GM12878 (cell line): Measurements from ENCODE around the gene PGK1. TPM values are rescaled to one million over a fixed set of nuclear protein-coding genes. Genes with fewer than 3 reads are reported as not detected.
A peak's percentile ranks its signal among the peaks of the same experiment; 100 is the strongest.

Experiments used
- ATAC-seq: fragments of 200-7000 bp; cut with Tn5 transposase; 3 replicates; pipeline ENCODE4 v1.9.1; 2020; ENCODE audit warnings: mild to moderate bottlenecking, moderate library complexity
- BruUV-seq: library from RNA; stranded (reverse); fragments of 400-500 nt; replicated peaks from 2 replicates; lab custom pipeline; 2021; lab: Mats Ljungman, UMichigan
- CTCF ChIA-PET: fragments of 300-600 bp; sonication (Branson Sonifier 250); formaldehyde crosslinking; extraction: SDS; loops from one replicate; lab custom pipeline; 2021; ENCODE audit warnings: inconsistent platforms; lab: Yijun Ruan, JAX
- POLR2A ChIA-PET: fragments of 350-600 bp; formaldehyde crosslinking; extraction: SDS; loops from one replicate; lab custom pipeline; 2021; ENCODE audit warnings: inconsistent platforms; lab: Charles Lee
- RAD21 ChIA-PET: fragments of 300-600 bp; sonication (Branson Sonifier 250); formaldehyde crosslinking; loops from one replicate; lab custom pipeline; 2023; ENCODE audit warnings: antibody characterized with exemption; ENCODE audit not compliant: unreplicated experiment; lab: Charles Lee
- SMC1A ChIA-PET: fragments of 300-600 bp; sonication (Branson Sonifier 250); formaldehyde crosslinking; loops from one replicate; lab custom pipeline; 2023; ENCODE audit not compliant: unreplicated experiment, uncharacterized antibody; lab: Charles Lee
- DNase-seq: peaks from one replicate; pipeline ENCODE4 v3.0.0-alpha.2; 2011; ENCODE audit warnings: low read depth, low spot score
- FAIRE-seq: peaks from 3 replicates; lab custom pipeline; 2011; peaks lifted over from hg19 to GRCh38; lab: Jason Lieb, UNC
- H2AFZ ChIP-seq: 2 replicates; pipeline ENCODE4 v1.6.0; 2011; ENCODE audit warnings: low read depth, low read length, control low read depth; ENCODE audit not compliant: control insufficient read depth
- H3K27ac ChIP-seq: 2 replicates; pipeline ENCODE4 v1.5.1; 2011; ENCODE audit warnings: control low read depth; ENCODE audit not compliant: control insufficient read depth, insufficient read depth
- H3K27me3 ChIP-seq, 2 experiments: replicated peaks in 1 of 2; 2 replicates each; pipeline versions ENCODE4 v1.6.0 to v1.6.1; 2011; ENCODE audit warnings: low read length in 1 of 2; ENCODE audit not compliant: control insufficient read depth in 2 of 2, insufficient read depth in 2 of 2
- H3K36me3 ChIP-seq, 2 experiments: 2 replicates each; pipeline ENCODE4 v1.5.1; 2011; ENCODE audit warnings: low read length in 1 of 2; ENCODE audit not compliant: control insufficient read depth in 2 of 2, insufficient read depth in 2 of 2
- H3K4me1 ChIP-seq: 2 replicates; pipeline ENCODE4 v1.6.1; 2011; ENCODE audit warnings: mild to moderate bottlenecking, low read length, moderate library complexity, mixed read lengths; ENCODE audit not compliant: control insufficient read depth, insufficient read depth
- H3K4me2 ChIP-seq: 2 replicates; pipeline ENCODE4 v1.6.0; 2011; ENCODE audit warnings: control low read depth; ENCODE audit not compliant: control insufficient read depth, insufficient read depth
- H3K4me3 ChIP-seq: fragments of 200-600 bp; sonication (generic); 2 replicates; pipeline ENCODE4 v1.5.1; 2016
- H3K79me2 ChIP-seq: 2 replicates; pipeline ENCODE4 v1.6.0; 2011; ENCODE audit warnings: low read length; ENCODE audit not compliant: control insufficient read depth, insufficient read depth
- H3K9ac ChIP-seq: 2 replicates; pipeline ENCODE4 v1.8.0; 2011; ENCODE audit warnings: low read length, control low read depth, mixed read lengths; ENCODE audit not compliant: control insufficient read depth, insufficient read depth
- H3K9me3 ChIP-seq: replicated peaks from 3 replicates; pipeline ENCODE4 v1.5.1; 2011; ENCODE audit warnings: mild to moderate bottlenecking, low read length; ENCODE audit not compliant: control insufficient read depth, insufficient read depth
- H4K20me1 ChIP-seq: 2 replicates; pipeline ENCODE4 v1.6.0; 2011; ENCODE audit not compliant: control insufficient read depth, insufficient read depth
- CREM ChIP-seq: IDR thresholded peaks from 2 replicates; pipeline ENCODE4 v1.6.1; 2014; ENCODE audit warnings: antibody characterized with exemption, low read depth
- CTCF ChIP-seq, 3 experiments: IDR thresholded peaks in 2 of 3; conservative IDR thresholded peaks in 1 of 3; 2 replicates each; pipeline ENCODE4 v1.5.1; 2011; ENCODE audit warnings: low read depth in 3 of 3, low read length in 3 of 3, mild to moderate bottlenecking in 3 of 3, control low read depth in 2 of 3, moderate library complexity in 2 of 3, inconsistent platforms in 1 of 3, mixed read lengths in 1 of 3; ENCODE audit not compliant: control insufficient read depth in 2 of 3, insufficient read depth in 1 of 3; ENCODE audit errors: extremely low read depth in 1 of 3
- CUX1 ChIP-seq: IDR thresholded peaks from 2 replicates; pipeline ENCODE4 v1.6.1; 2012; ENCODE audit warnings: improper control_type of control experiment, low read depth, low read length; ENCODE audit not compliant: insufficient replicate concordance
- HSF1 ChIP-seq: fragments of 150-350 bp; IDR thresholded peaks from 2 replicates; pipeline ENCODE4 v1.6.1; 2014; ENCODE audit warnings: mild to moderate bottlenecking, low read depth, low read length
- IRF4 ChIP-seq: IDR thresholded peaks from 2 replicates; pipeline ENCODE4 v1.6.1; 2011; ENCODE audit warnings: low read depth, low read length
- LARP7 ChIP-seq: fragments of 450-650 bp; IDR thresholded peaks from 2 replicates; pipeline ENCODE4 v1.6.1; 2017; ENCODE audit warnings: mild to moderate bottlenecking
- MEF2B ChIP-seq: fragments of 450-650 bp; IDR thresholded peaks from 2 replicates; pipeline ENCODE4 v1.6.1; 2018; ENCODE audit warnings: mild to moderate bottlenecking, moderate library complexity; ENCODE audit not compliant: partially characterized antibody, poor library complexity, severe bottlenecking
- MXI1 ChIP-seq: fragments of 150-350 bp; IDR thresholded peaks from 2 replicates; pipeline ENCODE4 v1.6.1; 2011; ENCODE audit warnings: low read depth, mild to moderate bottlenecking, inconsistent platforms, low read length, improper control_type of control experiment
- POLR2A ChIP-seq: IDR thresholded peaks from 2 replicates; pipeline ENCODE4 v1.6.1; 2011; ENCODE audit warnings: low read depth, mild to moderate bottlenecking, low read length
- SMAD5 ChIP-seq: IDR thresholded peaks from 2 replicates; pipeline ENCODE4 v1.6.1; 2016; ENCODE audit warnings: antibody characterized with exemption, low read depth
- ZNF24 ChIP-seq: fragments of 450-650 bp; IDR thresholded peaks from 2 replicates; pipeline ENCODE4 v1.6.1; 2017; ENCODE audit warnings: antibody characterized with exemption, mild to moderate bottlenecking
- ZNF622 ChIP-seq: fragments of 450-650 bp; IDR thresholded peaks from 2 replicates; pipeline ENCODE4 v1.6.1; 2017; ENCODE audit warnings: mild to moderate bottlenecking, inconsistent platforms
- ZZZ3 ChIP-seq: IDR thresholded peaks from 2 replicates; pipeline ENCODE4 v1.6.1; 2011; ENCODE audit warnings: low read depth; ENCODE audit not compliant: control insufficient read depth, insufficient read length
- WGBS: methylation state at CpG from one replicate; pipeline ENCODE4 v1.1.6; 2016; ENCODE audit warnings: low lambda C conversion rate; ENCODE audit not compliant: insufficient replicate concordance, insufficient coverage; ENCODE audit errors: missing lambda C conversion rate; 5-methylcytosine and 5-hydroxymethylcytosine counted together
- in situ Hi-C: fragments of 300-500 bp; cut with MboI; formaldehyde crosslinking; loops from 9 replicates; pipeline ENCODE4 v1.14.3; 2018; ENCODE audit warnings: mixed read lengths
- intact Hi-C: fragments of 100-400 bp; cut with micrococcal nuclease; formaldehyde crosslinking; loops from one replicate; pipeline ENCODE4 v1.14.2; 2022; ENCODE audit not compliant: unreplicated experiment
- polyA plus RNA-seq, 11 experiments: library from polyadenylated mRNA; depleted of rRNA in 4 of 11; unstranded in 6 of 11; stranded (reverse) in 5 of 11; fragments of >200 nt; fragmentation: Nextera tagmentation in 4 of 11; fragmentation: Illumina TruSeq in 1 of 11; extraction: Ambion mirVana in 4 of 11; extraction: Trizol in 1 of 11; gene quantifications; 1 replicate in 1 of 11; 2 replicates in 10 of 11; pipeline versions ENCODE4 v1.2.1 to v1.2.3, GENCODE V29; 2011 to 2016; ENCODE audit warnings: inconsistent platforms in 2 of 11, missing spikeins in 2 of 11, low read depth in 1 of 11
- total RNA-seq, 4 experiments: library from RNA; depleted of rRNA in 3 of 4; stranded (reverse); fragments of >200 nt in 3 of 4; fragmentation: Illumina TruSeq in 1 of 4; extraction: Trizol in 1 of 4; gene quantifications; 2 replicates each; pipeline versions ENCODE4 v1.2.1 to v1.2.3, GENCODE V29; 2013 to 2021

PGK1 gene
- total and polyA plus RNA-seq, 10 of the 15 experiments (the other 5 are each of a cell fraction or from before 2014, with no cell fraction given) = 370 to 1,825 (median 629) TPM

- 22% methylated on average over 53 of the region's 59 CpGs for WGBS
- Histone ChIP-seq H3K79me2 (no peaks in the 10 kb centered on the region), H3K36me3 (no peaks in the 10 kb centered on the region), H3K4me2 (peak within 1 kb of the TSS; percentile 62), H2AFZ (peak within 1 kb of the TSS; percentile 54), H3K9ac (peak within 1 kb of the TSS; percentile 67), H4K20me1 (no peaks in the 10 kb centered on the region), H3K4me3 (peak within 1 kb of the TSS; percentile 64), H3K27ac (peak within 1 kb of the TSS; percentile 51), H3K4me1 (no peaks in the 10 kb centered on the region), H3K27me3 (no peaks in the 10 kb centered on the region), H3K9me3 (no peaks in the 10 kb centered on the region)
- ChIA-PET RAD21 (interaction anchor here (1.3 to 1.5 kb wide), 2 partner anchors 240 to 375 kb away, joined by 3 read pairs; partner anchors contain the start of gene COX7B), POLR2A (interaction anchor here (1.5 kb wide), 1 partner anchor 36 kb away, joined by 4 read pairs; the partner anchor contains the start of gene PGK1), SMC1A (interaction anchor here (1.0 to 1.5 kb wide), 2 partner anchors 14 to 182 kb away, joined by 3 to 5 read pairs; no protein-coding TSS in a partner anchor), CTCF (no interaction called here)
- in situ Hi-C loops (no loop called here), intact Hi-C loops (loop anchor here (5.0 to 10.0 kb wide), 3 partner anchors 183 to 945 kb away; no protein-coding TSS in a partner anchor)
- FAIRE-seq (no peak), DNase-seq (peak; percentile 51), ATAC-seq (peak; percentile 98)
- TSS peak; percentile 83 for BruUV-seq
- TF ChIP-seq SMAD5 (0 out of 2 replicates have a peak, but pooled peaks have one; percentile 25), POLR2A (peak; percentile 86), LARP7 (0 out of 2 replicates have a peak, but pooled peaks have one; percentile 49), CUX1 (no peak), IRF4 (no peak), ZZZ3 (no peak), MXI1 (no peak), CTCF (IDR thresholded peaks at IDR 0.05 in 2 of 3, conservative IDR thresholded peaks at IDR 0.05 in 1 of 3; ENCODE audit: control insufficient read depth in 2 of 3, extremely low read depth in 1 of 3, insufficient read depth in 1 of 3, low read depth in 3 of 3, low read length in 3 of 3) (no peak), MEF2B (no peak), CREM (0 out of 2 replicates have a peak, but pooled peaks have one; percentile 41), HSF1 (no peak), ZNF622 (no peak), ZNF24 (no peak)
Observed at GRCh38 chrX:78139160-78140123, 35.4 kb downstream of the PGK1 start, which contains the start of gene TAF9B. TSS of gene TAF9B (minus strand) at chrX:78139650. CDS start at chrX:78139611, 39 bp downstream.
